ENCODE measurements around the gene KCNA10. TPM values are rescaled to one million over a fixed set of nuclear protein-coding genes. Genes with fewer than 3 reads are reported as not detected.

KCNA10 gene
- total RNA-seq, 2 experiments from 2014 or later = not detected

DNA sequence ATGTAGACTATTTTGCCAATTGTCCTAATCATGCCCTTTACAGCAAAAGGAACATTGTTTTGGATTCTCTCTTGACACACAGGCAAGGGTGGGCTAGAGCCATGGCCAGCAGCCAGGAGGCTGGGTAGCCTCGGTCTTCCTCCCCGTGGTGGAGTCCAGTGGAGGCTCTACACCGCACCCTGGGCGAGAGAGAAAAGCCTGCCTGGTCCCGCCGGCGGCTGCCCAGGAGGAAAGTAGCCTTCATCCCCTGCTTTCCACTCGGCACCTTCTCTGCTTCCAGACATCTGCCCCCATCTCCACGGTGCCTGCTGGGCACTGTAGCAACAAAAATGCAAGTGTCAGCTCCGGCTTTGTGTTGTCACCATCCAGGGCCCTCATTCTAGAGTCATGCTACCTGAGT is 46.4 kb downstream of the KCNA10 start:
- no peak overlapping the region for H3K4me2 ChIP-seq (ENCODE audit: low read length)
- H2AFZ ChIP-seq (ENCODE audit: low read length) = no peak overlapping the region
- H3K4me3 ChIP-seq (ENCODE audit: low read depth, low read length, poor library complexity, severe bottlenecking) = no peak overlapping the region
- no peak for DNase-seq (ENCODE audit: low spot score)
- no peaks in the 10 kb centered on the region for H3K9me3 ChIP-seq (ENCODE audit: low read length)
- H4K20me1 ChIP-seq (ENCODE audit: insufficient read depth, low read length) = no peaks in the 10 kb centered on the region
- intact Hi-C loops (cut with micrococcal nuclease; ENCODE audit: unreplicated experiment) = no loop called here
- no TSS peak for BruUV-seq (replicated peaks)
- CTCF ChIA-PET (ENCODE audit: unreplicated experiment) = no interaction called here
- H3K9me2 ChIP-seq (ENCODE audit: insufficient read depth, low read length) = no peaks in the 10 kb centered on the region
- TF ChIP-seq, protein P1, sequence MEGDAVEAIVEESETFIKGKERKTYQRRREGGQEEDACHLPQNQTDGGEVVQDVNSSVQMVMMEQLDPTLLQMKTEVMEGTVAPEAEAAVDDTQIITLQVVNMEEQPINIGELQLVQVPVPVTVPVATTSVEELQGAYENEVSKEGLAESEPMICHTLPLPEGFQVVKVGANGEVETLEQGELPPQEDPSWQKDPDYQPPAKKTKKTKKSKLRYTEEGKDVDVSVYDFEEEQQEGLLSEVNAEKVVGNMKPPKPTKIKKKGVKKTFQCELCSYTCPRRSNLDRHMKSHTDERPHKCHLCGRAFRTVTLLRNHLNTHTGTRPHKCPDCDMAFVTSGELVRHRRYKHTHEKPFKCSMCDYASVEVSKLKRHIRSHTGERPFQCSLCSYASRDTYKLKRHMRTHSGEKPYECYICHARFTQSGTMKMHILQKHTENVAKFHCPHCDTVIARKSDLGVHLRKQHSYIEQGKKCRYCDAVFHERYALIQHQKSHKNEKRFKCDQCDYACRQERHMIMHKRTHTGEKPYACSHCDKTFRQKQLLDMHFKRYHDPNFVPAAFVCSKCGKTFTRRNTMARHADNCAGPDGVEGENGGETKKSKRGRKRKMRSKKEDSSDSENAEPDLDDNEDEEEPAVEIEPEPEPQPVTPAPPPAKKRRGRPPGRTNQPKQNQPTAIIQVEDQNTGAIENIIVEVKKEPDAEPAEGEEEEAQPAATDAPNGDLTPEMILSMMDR (conservative IDR thresholded peaks at IDR 0.05; ENCODE audit: low read length) = no peak
- TF ChIP-seq EZH2phosphoT487 (IDR thresholded peaks at IDR 0.05; ENCODE audit: borderline replicate concordance, low read depth, low read length) = no peak
- no peaks in the 10 kb centered on the region for H3K79me2 ChIP-seq (ENCODE audit: insufficient read depth, low read depth, low read length)
- H3K27ac ChIP-seq (ENCODE audit: low read depth, low read length, poor library complexity, severe bottlenecking) = no peak overlapping the region
- H3K4me1 ChIP-seq (ENCODE audit: insufficient read depth, low read length, poor library complexity, severe bottlenecking) = no peaks in the 10 kb centered on the region
- H3K36me3 ChIP-seq (ENCODE audit: insufficient read depth, low read length) = no peaks in the 10 kb centered on the region
- POLR2A ChIA-PET = no interaction called here

DNA sequence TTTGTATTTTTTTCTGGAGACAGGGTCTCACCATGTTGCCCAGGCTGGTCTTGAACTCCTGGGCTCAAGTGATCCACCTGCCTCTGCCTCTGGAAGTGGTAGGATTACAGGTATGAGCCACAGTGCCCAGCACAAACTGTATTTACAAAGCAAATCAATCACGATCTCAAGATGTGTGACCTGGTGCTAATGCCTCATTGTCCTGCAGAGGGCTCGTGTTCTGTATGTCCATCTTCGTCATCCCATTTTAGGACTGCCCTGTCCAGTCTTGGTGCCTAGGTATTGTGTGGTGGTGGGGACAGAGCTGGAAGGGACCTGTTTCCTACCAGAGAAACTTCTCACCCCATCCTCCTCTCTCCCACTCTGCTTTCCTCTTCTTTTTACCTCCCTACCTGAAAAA is 47.8 kb downstream of the KCNA10 start:
- BruUV-seq (replicated peaks) = no TSS peak
- POLR2A ChIA-PET = no interaction called here

More for the DNA sequence above, 47.8 kb downstream of the KCNA10 start:
- H2AFZ ChIP-seq (ENCODE audit: low read length) = no peak overlapping the region
- no peaks in the 10 kb centered on the region for H3K4me1 ChIP-seq (ENCODE audit: insufficient read depth, low read length, poor library complexity, severe bottlenecking)
- no peaks in the 10 kb centered on the region for H4K20me1 ChIP-seq (ENCODE audit: insufficient read depth, low read length)
- no peak overlapping the region for H3K4me2 ChIP-seq (ENCODE audit: low read length)
- no peaks in the 10 kb centered on the region for H3K36me3 ChIP-seq (ENCODE audit: insufficient read depth, low read length)
- no peak overlapping the region for H3K27ac ChIP-seq (ENCODE audit: low read depth, low read length, poor library complexity, severe bottlenecking)
- intact Hi-C loops (cut with micrococcal nuclease; ENCODE audit: unreplicated experiment) = no loop called here
- no peaks in the 10 kb centered on the region for H3K9me3 ChIP-seq (ENCODE audit: low read length)
- no peak for DNase-seq (ENCODE audit: low spot score)
- CTCF ChIA-PET (ENCODE audit: unreplicated experiment) = no interaction called here
- no peak for TF ChIP-seq EZH2phosphoT487 (IDR thresholded peaks at IDR 0.05; ENCODE audit: borderline replicate concordance, low read depth, low read length)
- TF ChIP-seq, protein P1 (conservative IDR thresholded peaks at IDR 0.05; ENCODE audit: low read length) = no peak
- H3K9me2 ChIP-seq (ENCODE audit: insufficient read depth, low read length) = no peaks in the 10 kb centered on the region
- H3K4me3 ChIP-seq (ENCODE audit: low read depth, low read length, poor library complexity, severe bottlenecking) = no peak overlapping the region
- no peaks in the 10 kb centered on the region for H3K79me2 ChIP-seq (ENCODE audit: insufficient read depth, low read depth, low read length)

Other genes starting within 250 kb of the KCNA10 start
- 221 and 231 TPM in 2 replicates for gene RBM15, start 179.8 kb downstream of the KCNA10 start, total RNA-seq (2014; rRNA removed; shearing (Covaris generic))
- gene RBM15, start 179.8 kb downstream of the KCNA10 start, total RNA-seq (2022) = 119 and 137 TPM in 2 replicates
- 0.22 TPM in 1 of 2 replicates, not detected in the other for gene SLC16A4, start 128.1 kb downstream of the KCNA10 start, total RNA-seq (2014; rRNA removed; shearing (Covaris generic))
- 0.15 and 0.38 TPM in 2 replicates for gene SLC16A4, start 128.1 kb downstream of the KCNA10 start, total RNA-seq (2022)
- gene LAMTOR5, start 111.5 kb downstream of the KCNA10 start, total RNA-seq (2014; rRNA removed; shearing (Covaris generic)) = 109 and 111 TPM in 2 replicates
- gene LAMTOR5, start 111.5 kb downstream of the KCNA10 start, total RNA-seq (2022) = 104 and 123 TPM in 2 replicates
- not detected in 2 replicates for gene PROK1, start 68.0 kb downstream of the KCNA10 start, total RNA-seq (2014; rRNA removed; shearing (Covaris generic))
- gene PROK1, start 68.0 kb downstream of the KCNA10 start, total RNA-seq (2022) = not detected in 2 replicates
- gene KCNA2, start 87.2 kb upstream of the KCNA10 start, total RNA-seq (2014; rRNA removed; shearing (Covaris generic)) = 0.13 and 0.22 TPM in 2 replicates
- gene KCNA2, start 87.2 kb upstream of the KCNA10 start, total RNA-seq (2022) = 1.5 and 2.3 TPM in 2 replicates
- gene KCNA3, start 155.8 kb upstream of the KCNA10 start, total RNA-seq (2014; rRNA removed; shearing (Covaris generic)) = 46.2 and 58.0 TPM in 2 replicates
- 43.6 and 54.5 TPM in 2 replicates for gene KCNA3, start 155.8 kb upstream of the KCNA10 start, total RNA-seq (2022)